ENCODE data around the gene PLCL2. TPM values are rescaled to one million over a fixed set of nuclear protein-coding genes. Genes with fewer than 3 reads are reported as not detected.

The PLCL2 gene
- polyA plus RNA-seq (ENCODE audit: low read depth in 6 of 6), result 10 to 100 TPM; 65.7 to 92.7 (median 69.1) TPM

GRCh38 chr3:16884748-16885592 lies at the start of gene PLCL2:
TSS of gene PLCL2 (plus strand) at chr3:16884955. CDS start at chr3:16885040, 85 bp downstream.
- ATAC-seq (ENCODE audit: low read depth in 2 of 2) (peak; percentile 69 to 73), DNase-seq (peak; percentile 80)
- Mint-ChIP-seq H3K27ac (peak within 1 kb of the TSS; percentile 94 to 99 (median 98)), H3K9me3 (no peaks in the 10 kb centered on the region), H3K4me1 (peaks cover 45 to 56% (median 45%) of the 10 kb centered on the region in 3 donors), H3K27me3 (no peaks in the 10 kb centered on the region), H3K36me3 (no peaks in the 10 kb centered on the region), H3K4me3 (peak within 1 kb of the TSS; percentile 96 to 99 (median 97))

GRCh38 chr3:16836505-16837237 lies 48.1 kb upstream of the PLCL2 start:
- no peak for DNase-seq
- H3K4me3 Mint-ChIP-seq, result no peak overlapping the region
- no peaks in the 10 kb centered on the region for H3K9me3 Mint-ChIP-seq
- peak overlapping the region in 1 of 6 donors; percentile 68 for H3K27ac Mint-ChIP-seq
- peaks cover 19 to 24% (median 21%) of the 10 kb centered on the region in 3 donors for H3K4me1 Mint-ChIP-seq
- ATAC-seq (ENCODE audit: low read depth in 2 of 2), result no peak
- no peaks in the 10 kb centered on the region for H3K36me3 Mint-ChIP-seq
- no peaks in the 10 kb centered on the region for H3K27me3 Mint-ChIP-seq

DNA sequence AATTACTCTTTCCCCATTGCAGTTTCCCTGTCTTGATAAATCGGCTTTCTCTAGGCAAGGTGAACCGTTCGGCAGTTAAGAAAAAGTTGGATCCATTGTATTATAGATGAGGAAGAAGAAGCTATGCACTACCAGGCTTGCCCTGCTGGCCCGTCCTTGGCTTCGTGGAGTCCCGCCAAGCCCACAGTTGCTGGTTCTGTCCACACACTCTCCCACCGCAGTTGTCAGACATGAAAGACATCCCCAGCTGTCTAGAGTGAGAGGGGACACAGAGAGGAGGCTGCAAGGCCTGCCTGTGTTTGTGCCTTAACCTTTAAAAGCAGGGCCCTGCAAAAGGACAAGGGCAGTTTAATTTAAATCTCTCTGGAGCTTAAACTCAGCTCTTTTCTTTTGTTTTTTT lies 47.2 kb upstream of the PLCL2 start:
- no peak for DNase-seq
- ATAC-seq (ENCODE audit: low read depth in 2 of 2), result no peak
- H3K9me3 Mint-ChIP-seq, result no peaks in the 10 kb centered on the region
- H3K36me3 Mint-ChIP-seq, result no peaks in the 10 kb centered on the region
- H3K4me3 Mint-ChIP-seq, result no peak overlapping the region
- no peaks in the 10 kb centered on the region for H3K27me3 Mint-ChIP-seq
- peaks cover 26 to 34% (median 30%) of the 10 kb centered on the region in 3 donors for H3K4me1 Mint-ChIP-seq
- H3K27ac Mint-ChIP-seq, result peak overlapping the region in 2 of 6 donors; percentile 26 to 68

DNA sequence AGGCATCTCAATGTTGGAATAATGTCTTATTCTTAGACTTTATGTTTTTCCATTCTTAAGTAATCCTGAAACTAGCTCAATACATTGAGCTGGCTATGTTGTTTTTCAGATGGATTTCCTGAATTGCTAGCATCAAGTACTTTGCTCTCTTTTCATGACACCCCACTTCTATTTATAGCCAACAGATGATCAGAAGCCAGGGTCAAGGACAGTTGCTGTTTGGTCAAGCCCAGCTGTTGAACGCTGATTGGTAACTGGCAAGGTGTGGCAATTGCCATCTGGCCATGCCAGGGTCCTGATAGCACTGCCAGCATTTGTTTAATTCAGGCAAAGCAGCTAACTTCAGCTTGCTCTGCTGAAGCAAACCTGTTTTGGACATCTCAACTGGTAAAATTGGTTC lies 46.2 kb upstream of the PLCL2 start:
- Mint-ChIP-seq H3K4me3 (no peak overlapping the region), H3K27me3 (no peaks in the 10 kb centered on the region), H3K9me3 (no peaks in the 10 kb centered on the region), H3K36me3 (no peaks in the 10 kb centered on the region), H3K27ac (peak overlapping the region in 1 of 6 donors; percentile 61), H3K4me1 (peaks cover 31 to 43% (median 40%) of the 10 kb centered on the region in 3 donors)
- DNase-seq, result no peak
- ATAC-seq (ENCODE audit: low read depth in 2 of 2), result no peak

DNA sequence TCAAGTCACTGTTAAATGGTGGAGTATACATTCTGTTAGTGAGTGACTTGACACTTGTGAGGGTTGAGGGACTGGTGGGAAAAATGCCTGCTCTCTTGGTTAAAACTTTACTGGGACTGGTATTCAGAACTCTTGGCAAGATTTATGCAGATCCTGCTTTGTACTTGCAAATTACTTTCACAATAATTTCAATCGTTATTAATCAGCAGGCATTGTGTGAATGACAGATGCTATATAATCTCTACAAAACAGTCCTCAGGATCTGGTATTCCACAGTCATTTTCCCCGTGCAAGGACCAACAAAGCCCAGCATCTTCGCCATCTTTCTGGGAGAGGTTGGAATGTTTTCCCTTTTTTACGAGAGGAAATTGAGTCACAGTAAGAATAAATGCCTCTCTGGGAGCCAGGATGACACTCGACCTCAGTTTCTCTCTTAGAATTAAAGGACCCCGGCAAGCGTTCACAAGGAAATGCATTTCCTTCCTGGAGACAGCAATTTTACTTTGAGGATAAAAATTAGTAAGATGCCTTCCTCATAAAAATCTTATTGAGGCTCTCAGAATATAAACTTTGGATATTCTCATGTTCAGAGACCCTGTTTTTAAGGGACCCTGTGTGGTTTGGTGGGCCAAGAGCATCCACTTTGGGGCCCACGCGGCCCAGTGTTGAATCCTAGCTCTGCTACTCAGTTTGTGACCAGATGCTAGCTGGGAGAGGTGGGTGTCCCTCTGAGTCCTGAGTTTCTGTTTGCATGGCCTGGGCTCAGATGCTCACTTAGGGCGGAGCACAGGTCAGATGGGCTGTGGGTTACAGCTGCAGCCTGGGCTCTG lies 45.3 kb upstream of the PLCL2 start:
- Mint-ChIP-seq H3K4me3 (no peak overlapping the region), H3K27ac (peak overlapping the region in 1 of 6 donors; percentile 57), H3K4me1 (peaks cover 31 to 46% (median 40%) of the 10 kb centered on the region in 3 donors), H3K36me3 (no peaks in the 10 kb centered on the region), H3K9me3 (no peaks in the 10 kb centered on the region), H3K27me3 (no peaks in the 10 kb centered on the region)
- no peak for DNase-seq
- ATAC-seq (ENCODE audit: low read depth in 2 of 2), result no peak

GRCh38 chr3:16840101-16840424 lies 44.7 kb upstream of the PLCL2 start:
- no peaks in the 10 kb centered on the region for H3K9me3 Mint-ChIP-seq
- DNase-seq (no peak), ATAC-seq (ENCODE audit: low read depth in 2 of 2) (no peak)
- H3K36me3 Mint-ChIP-seq, result no peaks in the 10 kb centered on the region
- H3K27me3 Mint-ChIP-seq, result no peaks in the 10 kb centered on the region
- H3K4me1 Mint-ChIP-seq, result peaks cover 36 to 47% (median 44%) of the 10 kb centered on the region in 3 donors
- H3K4me3 Mint-ChIP-seq, result peak overlapping the region in 2 of 8 donors; percentile 24 to 31
- peak overlapping the region in 1 of 6 donors; percentile 57 for H3K27ac Mint-ChIP-seq

- DNase-seq (no peak), ATAC-seq (ENCODE audit: low read depth in 2 of 2) (no peak)
- no peaks in the 10 kb centered on the region for H3K36me3 Mint-ChIP-seq
- peak overlapping the region; percentile 96 to 99 (median 98) for H3K27ac Mint-ChIP-seq
- H3K4me3 Mint-ChIP-seq, result peak overlapping the region; percentile 28 to 87 (median 79)
- no peaks in the 10 kb centered on the region for H3K9me3 Mint-ChIP-seq
- no peaks in the 10 kb centered on the region for H3K27me3 Mint-ChIP-seq
- peaks cover 40 to 50% (median 48%) of the 10 kb centered on the region in 3 donors for H3K4me1 Mint-ChIP-seq
These were observed 43.6 kb upstream of the PLCL2 start for GRCh38 chr3:16841041-16841753.

DNA sequence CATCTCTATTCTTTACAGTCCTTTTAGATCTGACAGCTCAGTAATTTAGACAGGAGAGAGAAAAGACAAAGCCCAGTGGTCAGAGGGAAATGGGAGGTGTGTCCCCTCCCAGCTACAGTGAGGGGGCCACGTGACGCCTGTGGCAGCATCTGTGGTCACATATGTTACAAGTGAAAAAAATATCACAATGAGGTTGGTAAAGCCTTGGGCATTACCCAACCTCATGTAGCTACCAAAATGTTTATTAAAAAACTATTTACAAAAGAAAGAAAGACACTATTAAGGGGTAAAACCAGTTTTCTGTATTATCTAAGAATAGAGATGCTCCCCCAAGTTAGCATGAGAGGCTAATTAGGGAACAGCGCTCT lies 42.9 kb upstream of the PLCL2 start:
- H3K27me3 Mint-ChIP-seq, result no peaks in the 10 kb centered on the region
- H3K9me3 Mint-ChIP-seq, result no peaks in the 10 kb centered on the region
- peak overlapping the region; percentile 96 to 99 (median 98) for H3K27ac Mint-ChIP-seq
- DNase-seq, result peak; percentile 43
- ATAC-seq (ENCODE audit: low read depth in 2 of 2), result peak; percentile 30 to 34
- H3K36me3 Mint-ChIP-seq, result no peaks in the 10 kb centered on the region
- H3K4me3 Mint-ChIP-seq, result peak overlapping the region; percentile 28 to 87 (median 79)
- H3K4me1 Mint-ChIP-seq, result peaks cover 46 to 56% (median 53%) of the 10 kb centered on the region in 3 donors

- no peaks in the 10 kb centered on the region for H3K36me3 Mint-ChIP-seq
- H3K27me3 Mint-ChIP-seq, result no peaks in the 10 kb centered on the region
These were observed 42.2 kb upstream of the PLCL2 start for GRCh38 chr3:16842272-16843270.

DNA sequence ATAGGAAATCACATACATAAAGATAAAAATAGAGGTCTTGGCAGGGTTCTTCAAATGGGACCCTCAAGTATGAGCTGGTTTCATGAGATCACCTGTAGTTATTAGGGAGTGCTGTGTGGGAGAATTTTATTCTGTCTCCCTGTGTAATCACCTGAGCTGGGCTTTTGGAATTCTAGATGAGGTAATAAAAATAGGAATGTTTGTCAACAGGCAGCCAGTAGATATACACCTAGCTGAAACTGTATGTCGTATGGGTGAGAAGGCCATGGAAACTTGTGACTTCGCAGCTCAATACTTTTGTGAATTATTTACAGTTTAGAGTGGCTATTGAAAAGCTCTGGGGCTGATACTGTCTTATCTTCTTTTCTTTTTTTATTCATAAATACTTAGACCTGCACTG lies 40.5 kb upstream of the PLCL2 start:
- H3K4me3 Mint-ChIP-seq, result no peak overlapping the region
- H3K9me3 Mint-ChIP-seq, result no peaks in the 10 kb centered on the region
- DNase-seq, result no peak
- no peak for ATAC-seq (ENCODE audit: low read depth in 2 of 2)
- no peaks in the 10 kb centered on the region for H3K36me3 Mint-ChIP-seq
- no peaks in the 10 kb centered on the region for H3K27me3 Mint-ChIP-seq
- peak overlapping the region in 5 of 6 donors; percentile 47 to 98 (median 80) for H3K27ac Mint-ChIP-seq
- peaks cover 39 to 47% (median 42%) of the 10 kb centered on the region in 3 donors for H3K4me1 Mint-ChIP-seq

More at GRCh38 chr3:16842272-16843270, 42.2 kb upstream of the PLCL2 start:
- peak; percentile 92 to 93 for ATAC-seq (ENCODE audit: low read depth in 2 of 2)
- peak; percentile 83 for DNase-seq
- H3K9me3 Mint-ChIP-seq, result no peaks in the 10 kb centered on the region
- peak overlapping the region; percentile 96 to 99 (median 98) for H3K27ac Mint-ChIP-seq
- peaks cover 49 to 56% (median 50%) of the 10 kb centered on the region in 3 donors for H3K4me1 Mint-ChIP-seq
- peak overlapping the region; percentile 28 to 87 (median 79) for H3K4me3 Mint-ChIP-seq

- ATAC-seq (ENCODE audit: low read depth in 2 of 2), result no peak
- H3K27ac Mint-ChIP-seq, result peak overlapping the region in 1 of 6 donors; percentile 75
- no peaks in the 10 kb centered on the region for H3K27me3 Mint-ChIP-seq
- no peak for DNase-seq
- no peaks in the 10 kb centered on the region for H3K9me3 Mint-ChIP-seq
- H3K4me1 Mint-ChIP-seq, result peaks cover 45 to 53% (median 48%) of the 10 kb centered on the region in 3 donors
- H3K36me3 Mint-ChIP-seq, result no peaks in the 10 kb centered on the region
- no peak overlapping the region for H3K4me3 Mint-ChIP-seq
These were observed 40.0 kb upstream of the PLCL2 start for GRCh38 chr3:16844791-16845190.

Data from naive B cell (primary cell).